Measurements from ENCODE around the gene MXRA7.
"Not testable (repeated sequence)": the region's sequence is repeated elsewhere in the genome, so short reads cannot be mapped to it uniquely, and the experiment has no call there.

The MXRA7 gene

DNA sequence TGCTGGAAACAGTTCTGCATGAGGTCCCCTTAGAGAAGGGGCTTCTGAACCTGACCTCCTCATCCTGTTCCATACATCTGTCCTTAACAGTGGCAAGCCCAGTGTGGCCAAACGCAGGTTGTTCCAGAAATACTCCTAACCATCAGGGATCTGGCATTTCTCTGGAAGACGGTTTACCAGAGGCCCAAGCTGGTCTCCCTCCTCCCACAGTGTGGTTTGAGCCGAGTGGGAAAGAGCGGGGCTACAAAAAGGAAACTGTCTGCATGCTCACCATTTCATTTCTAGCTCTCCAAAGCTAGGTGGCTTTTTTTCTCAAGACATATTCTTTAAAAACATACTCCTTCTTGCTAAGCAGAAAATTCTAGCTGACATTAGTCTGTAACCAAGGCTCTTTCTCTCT, 6.0 kb downstream of the MXRA7 start:
- DNase-seq (ENCODE audit: low spot score): no peak
- in situ Hi-C loops (cut with MboI; ENCODE audit: low pct_unique_long_range_greater_than_20kb, low sequenced_read_pairs, unreplicated experiment): no loop called here
- TF ChIP-seq, protein P1, sequence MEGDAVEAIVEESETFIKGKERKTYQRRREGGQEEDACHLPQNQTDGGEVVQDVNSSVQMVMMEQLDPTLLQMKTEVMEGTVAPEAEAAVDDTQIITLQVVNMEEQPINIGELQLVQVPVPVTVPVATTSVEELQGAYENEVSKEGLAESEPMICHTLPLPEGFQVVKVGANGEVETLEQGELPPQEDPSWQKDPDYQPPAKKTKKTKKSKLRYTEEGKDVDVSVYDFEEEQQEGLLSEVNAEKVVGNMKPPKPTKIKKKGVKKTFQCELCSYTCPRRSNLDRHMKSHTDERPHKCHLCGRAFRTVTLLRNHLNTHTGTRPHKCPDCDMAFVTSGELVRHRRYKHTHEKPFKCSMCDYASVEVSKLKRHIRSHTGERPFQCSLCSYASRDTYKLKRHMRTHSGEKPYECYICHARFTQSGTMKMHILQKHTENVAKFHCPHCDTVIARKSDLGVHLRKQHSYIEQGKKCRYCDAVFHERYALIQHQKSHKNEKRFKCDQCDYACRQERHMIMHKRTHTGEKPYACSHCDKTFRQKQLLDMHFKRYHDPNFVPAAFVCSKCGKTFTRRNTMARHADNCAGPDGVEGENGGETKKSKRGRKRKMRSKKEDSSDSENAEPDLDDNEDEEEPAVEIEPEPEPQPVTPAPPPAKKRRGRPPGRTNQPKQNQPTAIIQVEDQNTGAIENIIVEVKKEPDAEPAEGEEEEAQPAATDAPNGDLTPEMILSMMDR (IDR thresholded peaks at IDR 0.05; ENCODE audit: extremely low read depth, insufficient read depth, missing control alignments): no peak

DNA sequence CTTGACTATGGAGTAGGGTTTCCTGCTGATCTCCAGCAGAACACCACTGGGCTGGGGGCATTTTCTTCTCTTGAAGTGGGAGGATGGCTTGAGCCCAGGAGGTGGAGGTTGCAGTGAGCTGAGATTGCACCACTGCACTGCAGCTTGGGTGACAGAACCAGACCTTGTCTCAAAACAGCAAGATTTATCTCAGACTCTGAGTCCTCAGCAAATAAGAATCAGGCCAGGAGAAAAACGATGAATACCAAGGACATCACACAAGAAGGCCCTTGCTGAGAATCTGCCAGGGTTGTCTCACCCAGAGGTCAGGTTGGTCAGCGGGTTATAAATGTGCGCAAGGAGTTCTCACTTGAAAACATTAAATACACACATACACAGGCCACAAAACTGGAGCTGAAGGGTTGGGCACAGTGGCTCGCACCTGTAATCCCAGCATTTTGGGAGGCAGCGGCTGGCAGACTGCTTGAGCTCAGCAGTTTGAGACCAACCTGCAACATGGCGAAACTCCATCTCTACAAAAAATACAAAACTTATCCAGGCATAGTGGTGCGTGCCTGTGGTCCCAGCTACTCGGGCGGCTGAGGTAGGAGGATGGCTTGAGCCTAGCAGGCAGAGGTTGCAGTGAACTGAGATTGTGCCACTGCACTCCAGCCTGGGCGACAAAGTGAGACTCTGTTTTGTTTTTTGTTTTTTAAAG, 7.7 kb downstream of the MXRA7 start:
- no peak for DNase-seq (ENCODE audit: low spot score)
- TF ChIP-seq, protein P1 (IDR thresholded peaks at IDR 0.05; ENCODE audit: extremely low read depth, insufficient read depth, missing control alignments): no peak
- in situ Hi-C loops (cut with MboI; ENCODE audit: low pct_unique_long_range_greater_than_20kb, low sequenced_read_pairs, unreplicated experiment): no loop called here

DNA sequence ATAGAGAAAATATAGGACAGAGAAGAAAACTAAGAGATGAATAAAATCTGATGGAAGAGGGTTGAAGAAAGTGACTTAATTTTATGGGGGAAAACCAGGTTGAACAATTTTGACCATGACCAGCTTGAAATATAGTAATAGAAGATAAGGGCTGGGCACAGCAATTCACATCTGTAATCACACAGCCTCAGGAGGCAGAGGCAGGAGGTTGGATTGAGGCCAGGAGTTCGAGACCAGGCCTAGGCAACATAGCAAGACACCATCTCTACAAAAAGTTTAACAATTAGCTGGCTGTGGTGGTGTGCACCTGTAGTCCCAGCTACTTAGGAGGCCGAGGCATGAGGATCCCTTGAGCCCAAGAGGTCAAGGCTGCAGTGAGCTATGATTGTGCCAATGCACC, 8.7 kb downstream of the MXRA7 start:
- TF ChIP-seq, protein P1 (IDR thresholded peaks at IDR 0.05; ENCODE audit: extremely low read depth, insufficient read depth, missing control alignments): no peak
- DNase-seq (ENCODE audit: low spot score): no peak
- in situ Hi-C loops (cut with MboI; ENCODE audit: low pct_unique_long_range_greater_than_20kb, low sequenced_read_pairs, unreplicated experiment): no loop called here

DNA sequence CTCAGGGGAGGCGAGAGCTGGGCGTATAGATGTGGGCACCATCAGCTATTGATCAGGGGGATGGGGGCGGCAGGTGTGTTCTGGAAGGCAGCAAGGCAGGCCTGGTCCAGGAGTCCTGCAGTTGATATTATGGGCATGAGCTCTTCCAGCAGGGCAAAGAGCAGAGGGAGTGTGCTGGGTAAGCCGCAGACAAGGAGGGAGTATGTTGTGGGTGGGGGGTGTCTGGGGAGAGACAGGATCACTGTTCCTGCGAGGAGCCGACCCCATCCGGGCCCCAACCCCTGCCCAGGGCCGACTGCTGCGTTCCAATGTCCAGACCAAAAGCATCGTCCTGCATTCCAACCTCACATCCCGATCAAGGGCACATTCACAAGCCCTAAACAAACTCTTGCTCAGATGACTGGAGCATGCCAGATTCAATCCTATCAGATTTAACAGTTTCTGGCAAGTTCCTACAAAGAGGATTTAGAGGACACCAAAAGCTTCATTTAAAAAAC, 9.2 kb downstream of the MXRA7 start:
- in situ Hi-C loops (cut with MboI; ENCODE audit: low pct_unique_long_range_greater_than_20kb, low sequenced_read_pairs, unreplicated experiment): no loop called here
- DNase-seq (ENCODE audit: low spot score): no peak
- TF ChIP-seq, protein P1 (IDR thresholded peaks at IDR 0.05; ENCODE audit: extremely low read depth, insufficient read depth, missing control alignments): no peak

DNA sequence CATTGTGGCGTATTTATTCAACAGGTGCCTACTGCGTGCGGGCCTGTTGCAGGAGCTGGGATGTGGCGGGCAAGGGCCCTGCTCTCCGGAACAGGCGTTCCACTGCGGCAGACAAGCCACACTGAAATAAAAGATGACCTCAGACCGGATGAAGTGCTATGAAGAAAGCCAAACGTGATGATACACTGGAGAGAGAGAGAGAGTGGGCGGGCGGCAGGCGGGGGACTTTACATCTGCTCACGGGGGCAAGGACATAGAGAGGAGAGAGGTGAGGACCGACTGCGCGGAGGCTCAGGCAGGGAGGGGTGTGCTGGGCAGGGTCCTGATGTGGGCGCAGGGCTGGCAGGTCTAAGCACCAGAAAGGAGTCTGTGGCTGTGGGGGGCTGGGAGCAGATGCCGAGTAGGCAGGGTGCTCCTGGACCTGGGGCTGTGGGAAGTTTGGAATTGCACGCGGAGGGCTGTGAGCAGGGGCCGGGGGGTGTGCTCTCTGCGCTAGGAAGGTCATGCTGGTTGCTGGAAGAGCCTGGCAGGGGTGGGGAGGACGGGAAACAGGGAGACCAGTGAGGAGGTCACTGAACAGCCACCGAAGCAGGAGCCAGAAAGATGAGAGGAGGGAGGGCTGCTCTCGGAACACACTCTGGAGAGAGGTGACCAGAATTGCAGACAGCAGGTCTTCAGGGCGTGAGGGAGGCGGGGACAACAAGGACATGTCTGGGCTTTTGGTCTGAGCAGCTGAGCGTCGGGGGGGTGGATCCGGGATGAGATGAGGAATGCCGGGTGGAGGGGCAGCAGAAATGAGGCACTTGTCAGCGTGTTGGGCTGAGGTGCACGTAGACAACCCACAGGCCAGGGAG, 9.9 kb downstream of the MXRA7 start:
- in situ Hi-C loops (cut with MboI; ENCODE audit: low pct_unique_long_range_greater_than_20kb, low sequenced_read_pairs, unreplicated experiment): no loop called here
- DNase-seq (ENCODE audit: low spot score): no peak
- TF ChIP-seq, protein P1 (IDR thresholded peaks at IDR 0.05; ENCODE audit: extremely low read depth, insufficient read depth, missing control alignments): no peak

DNA sequence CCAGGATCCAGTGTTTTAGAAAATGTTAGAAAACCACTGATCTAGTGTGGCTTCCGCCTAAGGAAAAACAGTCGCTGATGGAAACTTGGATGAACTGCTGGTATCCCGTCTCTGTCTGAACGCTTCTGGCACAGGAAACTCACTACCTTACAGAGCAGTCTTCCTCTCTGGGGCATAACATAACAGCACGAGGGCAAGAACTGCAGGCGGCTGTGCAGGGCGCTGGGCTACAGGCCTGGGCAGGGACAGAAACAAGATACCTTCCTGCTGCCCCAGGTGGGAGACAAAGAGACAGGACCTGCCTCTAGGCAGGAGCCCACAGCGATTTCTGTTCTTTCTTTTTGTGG, 10.5 kb downstream of the MXRA7 start:
- in situ Hi-C loops (cut with MboI; ENCODE audit: low pct_unique_long_range_greater_than_20kb, low sequenced_read_pairs, unreplicated experiment): no loop called here
- no peak for DNase-seq (ENCODE audit: low spot score)
- TF ChIP-seq, protein P1 (IDR thresholded peaks at IDR 0.05; ENCODE audit: extremely low read depth, insufficient read depth, missing control alignments): no peak

DNA sequence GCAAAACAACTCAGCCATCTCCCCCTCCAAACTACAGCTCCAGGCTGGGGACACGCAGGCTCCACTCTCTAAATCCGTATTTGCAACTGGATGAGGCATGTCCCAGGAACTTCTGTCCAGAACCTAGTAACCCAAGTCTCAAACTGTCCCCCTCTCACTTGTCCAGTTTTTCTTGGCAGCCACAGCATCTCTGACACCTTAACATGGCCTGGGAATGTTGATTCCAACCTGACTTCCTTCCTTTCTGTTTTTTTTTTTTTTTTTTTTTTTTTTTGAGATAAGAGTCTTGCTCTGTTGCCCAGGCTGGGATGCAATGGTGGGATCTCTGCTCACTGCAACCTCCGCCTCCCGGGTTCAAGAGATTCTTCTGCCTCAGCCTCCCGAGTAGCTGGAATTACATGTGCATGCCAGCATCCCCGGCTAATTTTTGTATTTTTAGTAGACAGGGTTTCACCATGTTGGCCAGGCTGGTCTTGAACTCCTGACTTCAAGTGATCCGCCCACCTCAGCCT, 12.2 kb downstream of the MXRA7 start:
- DNase-seq (ENCODE audit: low spot score); in situ Hi-C loops (cut with MboI; ENCODE audit: low pct_unique_long_range_greater_than_20kb, low sequenced_read_pairs, unreplicated experiment): not testable (repeated sequence)

All from GM13977 (cell line).